Panc1 (cell line): ENCODE results near the gene SAMD9L. TPM values are rescaled to one million over a fixed set of nuclear protein-coding genes. Genes with fewer than 3 reads are reported as not detected.

Experiments used
- ATAC-seq: fragments of 200-7000 bp; cut with Tn5 transposase; 2 replicates; pipeline ENCODE4 v1.9.1; 2020; ENCODE audit warnings: mild to moderate bottlenecking, moderate library complexity
- BruUV-seq: library from RNA; stranded (reverse); fragments of 400-500 nt; replicated peaks from 2 replicates; lab custom pipeline; 2021; lab: Mats Ljungman, UMichigan
- CTCF ChIA-PET: fragments of 300-600 bp; sonication (Branson Sonifier 250); formaldehyde crosslinking; loops from one replicate; lab custom pipeline; 2022; ENCODE audit warnings: antibody characterized with exemption; lab: Charles Lee
- POLR2A ChIA-PET: fragments of 300-600 bp; sonication (Branson Sonifier 250); formaldehyde crosslinking; loops from one replicate; lab custom pipeline; 2022; ENCODE audit warnings: antibody characterized with exemption; lab: Charles Lee
- DNase-seq: peaks from one replicate; pipeline ENCODE4 v3.0.0-alpha.2; 2010; ENCODE audit warnings: low read depth, low spot score
- H3K27ac ChIP-seq: 2 replicates; pipeline ENCODE4 v1.5.1; 2011; ENCODE audit warnings: mild to moderate bottlenecking, low read length, inconsistent platforms
- H3K27me3 ChIP-seq: fragments of 200-500 bp; sonication (Bioruptor generic); 2 replicates; pipeline ENCODE4 v1.6.0; 2014; ENCODE audit warnings: low read length, inconsistent platforms; ENCODE audit not compliant: control insufficient read depth, insufficient read depth
- H3K36me3 ChIP-seq: fragments of 200-500 bp; sonication (Bioruptor generic); 2 replicates; pipeline ENCODE4 v1.5.1; 2014; ENCODE audit warnings: inconsistent platforms, mild to moderate bottlenecking, low read length, moderate library complexity; ENCODE audit not compliant: control insufficient read depth, insufficient read depth
- H3K4me1 ChIP-seq: 2 replicates; pipeline ENCODE4 v1.5.1; 2011; ENCODE audit warnings: inconsistent platforms, mild to moderate bottlenecking, low read length, moderate library complexity; ENCODE audit not compliant: control insufficient read depth, insufficient read depth
- H3K4me3 ChIP-seq, 2 experiments: 2 replicates each; pipeline ENCODE4 v1.5.1; 2011 to 2012; ENCODE audit warnings: low read depth in 2 of 2, low read length in 2 of 2, mild to moderate bottlenecking in 2 of 2, inconsistent platforms in 1 of 2, moderate library complexity in 1 of 2
- H3K9me3 ChIP-seq: fragments of 200-500 bp; sonication (Bioruptor generic); 2 replicates; pipeline ENCODE4 v1.5.1; 2014; ENCODE audit warnings: low read depth, mild to moderate bottlenecking, inconsistent platforms, low read length, moderate library complexity; ENCODE audit not compliant: control insufficient read depth, insufficient read depth
- POLR2AphosphoS5 ChIP-seq: IDR thresholded peaks from 2 replicates; pipeline ENCODE4 v1.6.1; 2012; ENCODE audit warnings: mild to moderate bottlenecking, low read depth, low read length, moderate library complexity
- SIN3A ChIP-seq: IDR thresholded peaks from 2 replicates; pipeline ENCODE4 v1.6.1; 2012; ENCODE audit warnings: low read depth, mild to moderate bottlenecking, low read length, moderate library complexity, borderline replicate concordance; ENCODE audit not compliant: insufficient read depth
- TCF7L2 ChIP-seq: IDR thresholded peaks from 2 replicates; pipeline ENCODE4 v1.6.1; 2011; ENCODE audit warnings: mild to moderate bottlenecking, low read depth, low read length, inconsistent platforms
- in situ Hi-C: cut with HindIII; loops from 2 replicates; pipeline ENCODE4 v1.10.0; 2016; ENCODE audit warnings: low sequenced_read_pairs, low pct_unique_long_range_greater_than_20kb
- intact Hi-C: fragments of 100-400 bp; cut with micrococcal nuclease; formaldehyde crosslinking; loops from one replicate; pipeline ENCODE4 v1.10.0; 2022; ENCODE audit not compliant: unreplicated experiment
- total RNA-seq: library from RNA; stranded (reverse); gene quantifications from one replicate; pipeline ENCODE4 v1.2.1, GENCODE V29; 2021; ENCODE audit not compliant: unreplicated experiment
- TF ChIP-seq, protein P1 (sequence below): fragments of 450-650 bp; IDR thresholded peaks from 2 replicates; pipeline ENCODE4 v1.5.1; 2017; ENCODE audit warnings: mild to moderate bottlenecking
- TF ChIP-seq, protein P2 (sequence below), 2 experiments: IDR thresholded peaks; 2 replicates each; pipeline ENCODE4 v1.6.1; 2011 to 2012; ENCODE audit warnings: low read depth in 2 of 2, control low read depth in 1 of 2, low read length in 1 of 2, mild to moderate bottlenecking in 1 of 2, moderate library complexity in 1 of 2; ENCODE audit not compliant: insufficient read depth in 1 of 2

Gene SAMD9L
- total RNA-seq, 1 experiment from 2014 or later, result 1.3 TPM

DNA sequence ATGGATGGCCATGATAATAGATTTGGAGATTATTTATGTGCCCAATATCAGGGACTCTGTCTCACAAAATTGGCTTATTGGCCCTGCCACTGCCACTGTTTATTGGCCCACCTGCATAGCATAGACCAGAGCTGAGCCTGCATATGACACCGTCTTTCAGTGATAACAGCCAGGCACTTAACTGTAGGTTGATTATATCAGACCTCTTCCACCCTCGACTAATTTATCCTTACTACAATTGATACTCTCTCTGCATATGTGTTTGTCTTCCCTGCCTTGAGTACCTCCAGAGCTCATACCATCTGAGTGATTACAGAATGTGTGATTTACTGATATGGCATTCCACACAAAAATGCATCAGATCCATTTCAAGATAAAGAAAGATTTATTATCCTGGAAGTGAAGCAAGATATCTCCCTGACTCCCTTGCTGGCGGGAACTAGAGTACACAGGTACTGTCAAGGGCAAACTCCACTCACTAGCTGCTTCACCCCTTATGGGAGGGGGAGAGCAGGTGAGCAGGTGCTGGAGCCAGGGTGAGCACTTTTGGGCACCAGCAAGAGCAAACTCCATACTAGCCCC, 13.1 kb upstream of the SAMD9L start:
- no TSS peak for BruUV-seq

DNA sequence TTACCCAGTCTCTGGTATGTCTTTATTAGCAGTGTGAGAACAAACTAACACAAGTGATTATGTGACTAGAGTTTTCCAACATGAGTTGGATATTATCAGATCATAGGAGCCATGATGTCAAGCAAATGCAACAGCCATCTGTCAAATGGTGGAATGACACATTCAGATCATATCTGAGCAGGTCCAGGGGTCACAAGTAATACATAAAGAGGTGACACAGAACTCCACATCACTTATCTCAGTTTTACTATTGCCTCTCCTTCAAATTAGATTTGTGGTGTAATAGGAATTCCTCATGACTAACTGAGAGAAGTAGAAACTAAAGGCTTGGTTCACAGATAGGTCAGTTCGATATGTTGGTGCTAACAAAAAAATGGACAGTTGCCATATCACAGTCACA, 12.2 kb upstream of the SAMD9L start:
- BruUV-seq, result no TSS peak
- no peak for TF ChIP-seq SIN3A
- TF ChIP-seq, protein P1, sequence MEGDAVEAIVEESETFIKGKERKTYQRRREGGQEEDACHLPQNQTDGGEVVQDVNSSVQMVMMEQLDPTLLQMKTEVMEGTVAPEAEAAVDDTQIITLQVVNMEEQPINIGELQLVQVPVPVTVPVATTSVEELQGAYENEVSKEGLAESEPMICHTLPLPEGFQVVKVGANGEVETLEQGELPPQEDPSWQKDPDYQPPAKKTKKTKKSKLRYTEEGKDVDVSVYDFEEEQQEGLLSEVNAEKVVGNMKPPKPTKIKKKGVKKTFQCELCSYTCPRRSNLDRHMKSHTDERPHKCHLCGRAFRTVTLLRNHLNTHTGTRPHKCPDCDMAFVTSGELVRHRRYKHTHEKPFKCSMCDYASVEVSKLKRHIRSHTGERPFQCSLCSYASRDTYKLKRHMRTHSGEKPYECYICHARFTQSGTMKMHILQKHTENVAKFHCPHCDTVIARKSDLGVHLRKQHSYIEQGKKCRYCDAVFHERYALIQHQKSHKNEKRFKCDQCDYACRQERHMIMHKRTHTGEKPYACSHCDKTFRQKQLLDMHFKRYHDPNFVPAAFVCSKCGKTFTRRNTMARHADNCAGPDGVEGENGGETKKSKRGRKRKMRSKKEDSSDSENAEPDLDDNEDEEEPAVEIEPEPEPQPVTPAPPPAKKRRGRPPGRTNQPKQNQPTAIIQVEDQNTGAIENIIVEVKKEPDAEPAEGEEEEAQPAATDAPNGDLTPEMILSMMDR, result no peak
- TF ChIP-seq, protein P2, sequence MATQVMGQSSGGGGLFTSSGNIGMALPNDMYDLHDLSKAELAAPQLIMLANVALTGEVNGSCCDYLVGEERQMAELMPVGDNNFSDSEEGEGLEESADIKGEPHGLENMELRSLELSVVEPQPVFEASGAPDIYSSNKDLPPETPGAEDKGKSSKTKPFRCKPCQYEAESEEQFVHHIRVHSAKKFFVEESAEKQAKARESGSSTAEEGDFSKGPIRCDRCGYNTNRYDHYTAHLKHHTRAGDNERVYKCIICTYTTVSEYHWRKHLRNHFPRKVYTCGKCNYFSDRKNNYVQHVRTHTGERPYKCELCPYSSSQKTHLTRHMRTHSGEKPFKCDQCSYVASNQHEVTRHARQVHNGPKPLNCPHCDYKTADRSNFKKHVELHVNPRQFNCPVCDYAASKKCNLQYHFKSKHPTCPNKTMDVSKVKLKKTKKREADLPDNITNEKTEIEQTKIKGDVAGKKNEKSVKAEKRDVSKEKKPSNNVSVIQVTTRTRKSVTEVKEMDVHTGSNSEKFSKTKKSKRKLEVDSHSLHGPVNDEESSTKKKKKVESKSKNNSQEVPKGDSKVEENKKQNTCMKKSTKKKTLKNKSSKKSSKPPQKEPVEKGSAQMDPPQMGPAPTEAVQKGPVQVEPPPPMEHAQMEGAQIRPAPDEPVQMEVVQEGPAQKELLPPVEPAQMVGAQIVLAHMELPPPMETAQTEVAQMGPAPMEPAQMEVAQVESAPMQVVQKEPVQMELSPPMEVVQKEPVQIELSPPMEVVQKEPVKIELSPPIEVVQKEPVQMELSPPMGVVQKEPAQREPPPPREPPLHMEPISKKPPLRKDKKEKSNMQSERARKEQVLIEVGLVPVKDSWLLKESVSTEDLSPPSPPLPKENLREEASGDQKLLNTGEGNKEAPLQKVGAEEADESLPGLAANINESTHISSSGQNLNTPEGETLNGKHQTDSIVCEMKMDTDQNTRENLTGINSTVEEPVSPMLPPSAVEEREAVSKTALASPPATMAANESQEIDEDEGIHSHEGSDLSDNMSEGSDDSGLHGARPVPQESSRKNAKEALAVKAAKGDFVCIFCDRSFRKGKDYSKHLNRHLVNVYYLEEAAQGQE (IDR thresholded peaks at IDR 0.05; ENCODE audit: insufficient read depth in 1 of 2, low read depth in 2 of 2, low read length in 1 of 2), result no peak
- POLR2A ChIA-PET, result no interaction called here
- Histone ChIP-seq H3K9me3 (no peaks in the 10 kb centered on the region), H3K27me3 (no peaks in the 10 kb centered on the region), H3K36me3 (no peaks in the 10 kb centered on the region), H3K4me3 (no peak overlapping the region), H3K4me1 (no peaks in the 10 kb centered on the region), H3K27ac (no peak overlapping the region)
- CTCF ChIA-PET, result no interaction called here
- in situ Hi-C loops (no loop called here), intact Hi-C loops (no loop called here)
- no peak for DNase-seq
- no peak for ATAC-seq

More for the DNA sequence above, 13.1 kb upstream of the SAMD9L start:
- H3K9me3 ChIP-seq, result no peaks in the 10 kb centered on the region
- TF ChIP-seq, protein P2 (IDR thresholded peaks at IDR 0.05; ENCODE audit: insufficient read depth in 1 of 2, low read depth in 2 of 2, low read length in 1 of 2), result no peak
- TF ChIP-seq, protein P1, result no peak
- no peak for TF ChIP-seq POLR2AphosphoS5
- TF ChIP-seq SIN3A, result no peak
- TF ChIP-seq TCF7L2, result no peak
- intact Hi-C loops, result no loop called here
- ChIA-PET CTCF (no interaction called here), POLR2A (no interaction called here)
- no peaks in the 10 kb centered on the region for H3K27me3 ChIP-seq
- no peaks in the 10 kb centered on the region for H3K4me1 ChIP-seq
- ATAC-seq (no peak), DNase-seq (no peak)
- H3K36me3 ChIP-seq, result no peaks in the 10 kb centered on the region
- in situ Hi-C loops, result no loop called here
- no peak overlapping the region for H3K4me3 ChIP-seq
- no peak overlapping the region for H3K27ac ChIP-seq
